ENCODE results near the gene SLC43A3.
A peak's percentile ranks its signal among the peaks of the same experiment; 100 is the strongest.
"Not testable (repeated sequence)": the region's sequence is repeated elsewhere in the genome, so short reads cannot be mapped to it uniquely, and the experiment has no call there.

SLC43A3 gene

DNA sequence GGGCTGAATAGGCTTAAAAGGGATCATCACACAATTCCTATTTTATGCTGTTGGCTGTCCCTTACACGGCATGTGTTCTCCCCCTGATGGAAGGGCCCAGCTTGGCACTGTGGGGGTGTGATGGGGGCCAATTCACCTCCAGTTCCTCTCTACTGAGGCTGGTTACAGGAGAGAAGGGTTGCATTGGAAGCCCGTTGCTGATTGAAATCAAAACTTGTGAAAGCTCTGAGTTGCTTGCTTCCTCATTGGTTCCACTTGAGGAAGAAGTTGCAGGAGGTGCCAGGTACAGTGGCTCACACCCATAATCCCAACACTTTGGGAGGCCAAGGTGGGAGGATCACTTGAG, 23.1 kb downstream of the SLC43A3 start:
- DNase-seq, result no peak

DNA sequence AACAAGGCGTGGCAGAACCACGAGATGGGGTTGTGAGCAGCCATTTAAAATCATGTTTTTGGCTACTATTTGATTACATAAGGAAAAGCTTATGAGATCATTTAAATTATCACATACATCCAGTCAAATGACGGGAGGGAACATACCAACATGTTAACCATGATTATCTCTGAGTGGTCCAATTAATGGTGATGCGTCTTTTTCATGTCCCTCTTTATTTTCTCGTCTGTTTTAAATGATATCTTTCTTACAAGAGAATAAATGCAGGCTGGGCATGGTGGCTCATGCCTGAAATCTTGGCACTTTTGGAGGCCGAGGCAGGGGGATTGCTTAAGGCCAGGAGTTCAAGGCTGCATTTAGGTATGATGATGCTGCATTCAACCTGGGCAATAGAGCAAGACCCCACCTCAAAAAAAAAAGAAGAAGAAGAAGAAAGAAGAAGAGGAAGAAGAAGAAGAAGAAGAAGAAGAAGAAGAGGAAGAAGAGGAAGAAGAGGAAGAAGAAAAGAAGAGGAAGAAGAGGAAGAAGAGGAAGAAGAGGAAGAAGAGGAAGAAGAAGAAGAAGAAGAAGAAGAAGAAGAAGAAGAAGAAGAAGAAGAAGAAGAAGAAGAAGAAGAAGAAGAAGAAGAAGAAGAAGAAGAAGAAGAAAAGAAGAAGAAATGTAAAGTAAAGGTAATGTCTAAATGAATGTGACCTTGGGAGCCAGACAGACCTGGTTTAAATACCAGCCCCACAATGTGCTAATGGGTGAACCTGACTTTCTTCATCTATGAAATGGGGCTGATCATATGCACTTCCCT, 23.7 kb downstream of the SLC43A3 start:
- not testable (repeated sequence) for DNase-seq

DNA sequence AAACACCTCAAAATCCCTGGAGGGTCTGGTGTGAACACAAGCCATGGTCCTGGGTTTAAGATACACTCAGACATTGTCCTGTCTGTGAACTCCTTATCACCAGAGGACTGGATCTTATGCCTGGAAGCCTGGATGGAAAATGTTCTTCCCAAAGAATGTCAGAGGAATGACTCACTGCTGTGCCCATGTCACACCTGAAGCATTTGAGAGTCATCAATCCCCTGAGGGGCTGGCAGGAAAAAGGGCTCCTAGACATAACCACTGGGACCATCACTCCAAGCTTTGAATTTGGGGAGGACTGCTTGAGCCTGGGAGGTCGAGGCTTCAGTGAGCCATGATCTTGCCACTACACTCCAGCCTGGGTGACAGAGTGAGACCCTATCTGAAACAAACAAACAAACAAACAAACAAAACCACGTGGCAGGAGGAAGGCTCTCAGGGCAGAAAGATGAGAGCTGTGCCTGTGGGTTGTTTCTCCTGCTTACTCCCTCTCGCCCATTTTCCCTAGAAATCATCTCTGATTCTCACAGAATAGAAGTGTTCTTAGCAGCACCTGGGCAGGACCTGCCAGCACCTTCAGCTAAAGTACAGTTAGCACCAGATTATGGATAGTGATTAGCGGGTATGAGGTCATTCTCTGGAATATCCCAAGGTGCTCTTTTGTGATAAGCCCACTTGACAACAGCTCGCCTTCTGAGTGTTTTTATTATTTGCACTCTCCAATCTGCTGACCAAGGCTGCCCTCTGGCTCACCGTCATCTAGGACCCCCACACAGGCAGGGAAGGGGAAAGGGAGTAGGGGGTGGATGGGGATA, 24.5 kb downstream of the SLC43A3 start:
- no peak for DNase-seq

DNA sequence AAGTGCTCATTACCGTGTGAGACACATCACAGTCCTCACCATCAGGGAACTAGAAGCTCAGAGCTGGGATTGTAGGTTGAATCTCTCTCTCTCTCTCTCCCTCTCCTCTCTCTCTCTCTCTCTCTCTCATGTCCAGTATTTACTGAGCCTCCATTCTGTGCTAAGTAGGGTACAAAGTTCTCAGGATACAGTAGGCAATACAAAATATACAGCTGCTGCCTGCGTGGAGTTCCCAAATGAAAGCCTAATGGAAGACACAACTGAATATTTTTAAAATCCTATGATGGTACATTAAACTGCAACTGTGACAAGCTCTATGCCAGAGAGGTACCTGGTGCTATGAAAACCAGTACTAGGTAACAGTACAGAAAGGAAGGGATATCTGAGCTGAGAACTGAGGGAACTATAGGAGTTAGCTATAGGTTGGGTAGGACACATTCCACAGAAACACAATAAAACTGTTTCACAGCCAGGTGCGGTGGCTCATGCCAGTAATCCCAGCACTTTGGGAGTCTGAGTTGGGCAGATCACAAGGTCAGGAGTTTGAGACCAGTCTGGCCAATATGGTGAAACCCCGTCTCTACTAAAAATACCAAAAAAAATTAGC, 26.8 kb downstream of the SLC43A3 start:
- DNase-seq, result no peak

DNA sequence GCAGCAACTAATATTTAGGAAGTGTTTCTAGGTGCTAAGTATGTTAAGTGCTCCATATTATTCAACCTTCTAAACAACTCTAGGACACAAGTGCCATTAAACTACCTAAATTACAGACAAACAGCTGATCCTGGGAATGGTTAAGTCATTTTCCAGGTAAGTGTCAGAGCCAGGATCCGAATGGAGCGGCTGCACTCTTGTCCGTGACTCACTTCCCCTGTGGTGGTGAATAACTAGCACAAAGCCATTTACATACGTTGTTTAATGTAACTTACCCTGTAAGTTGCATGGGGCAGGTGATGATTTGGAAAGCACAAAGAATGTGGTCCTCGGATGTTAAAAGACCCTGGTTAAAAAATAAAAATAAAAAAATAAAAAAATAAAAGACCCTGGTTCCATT, 27.7 kb downstream of the SLC43A3 start:
- DNase-seq, result no peak

DNA sequence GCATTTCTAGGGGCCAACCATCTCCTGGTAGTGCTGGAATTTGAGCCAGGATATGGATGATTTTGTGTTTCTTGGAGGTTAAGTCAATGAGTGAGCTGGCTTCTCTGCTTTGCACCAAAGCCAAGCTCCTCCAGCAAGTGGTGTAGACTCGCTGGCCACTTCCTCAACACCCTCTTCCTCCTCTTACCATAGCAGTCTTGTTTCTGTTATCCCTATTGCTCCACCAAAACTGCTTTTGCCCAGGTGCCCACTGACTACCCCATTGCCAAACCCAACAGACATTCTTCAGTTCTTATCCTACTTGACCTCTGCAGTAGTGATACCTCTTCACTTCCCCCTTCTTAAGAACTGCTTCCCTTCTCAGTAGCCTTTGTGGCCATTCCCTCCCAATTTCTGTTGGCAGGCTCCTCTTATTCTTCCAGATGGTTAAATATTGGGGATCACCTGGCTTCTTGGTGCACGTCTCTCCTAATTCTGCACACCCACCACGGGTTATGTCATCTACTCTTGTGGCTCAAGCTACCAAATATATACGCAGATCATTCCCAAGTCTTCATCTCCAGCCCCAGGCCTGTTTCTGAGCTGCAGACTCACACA, 29.4 kb downstream of the SLC43A3 start:
- DNase-seq, result no peak

DNA sequence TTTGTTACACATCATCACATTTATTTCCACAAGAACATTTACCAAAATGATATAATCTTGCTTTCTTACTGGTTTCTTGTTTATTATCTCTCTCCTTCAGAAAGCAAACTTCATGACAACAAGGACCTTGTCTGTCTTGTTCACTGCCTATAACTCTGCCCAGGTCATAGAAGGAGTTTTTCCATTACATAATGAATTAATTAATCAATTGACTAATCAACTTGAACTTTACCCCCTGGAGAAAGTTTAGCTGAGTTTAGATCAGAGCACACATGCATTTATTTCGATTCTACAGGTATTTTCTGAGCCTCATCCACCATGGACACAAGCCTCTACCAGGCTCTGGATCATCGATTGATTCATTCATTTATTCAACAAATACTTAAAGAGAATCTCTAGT, 30.2 kb downstream of the SLC43A3 start:
- no peak for DNase-seq

DNA sequence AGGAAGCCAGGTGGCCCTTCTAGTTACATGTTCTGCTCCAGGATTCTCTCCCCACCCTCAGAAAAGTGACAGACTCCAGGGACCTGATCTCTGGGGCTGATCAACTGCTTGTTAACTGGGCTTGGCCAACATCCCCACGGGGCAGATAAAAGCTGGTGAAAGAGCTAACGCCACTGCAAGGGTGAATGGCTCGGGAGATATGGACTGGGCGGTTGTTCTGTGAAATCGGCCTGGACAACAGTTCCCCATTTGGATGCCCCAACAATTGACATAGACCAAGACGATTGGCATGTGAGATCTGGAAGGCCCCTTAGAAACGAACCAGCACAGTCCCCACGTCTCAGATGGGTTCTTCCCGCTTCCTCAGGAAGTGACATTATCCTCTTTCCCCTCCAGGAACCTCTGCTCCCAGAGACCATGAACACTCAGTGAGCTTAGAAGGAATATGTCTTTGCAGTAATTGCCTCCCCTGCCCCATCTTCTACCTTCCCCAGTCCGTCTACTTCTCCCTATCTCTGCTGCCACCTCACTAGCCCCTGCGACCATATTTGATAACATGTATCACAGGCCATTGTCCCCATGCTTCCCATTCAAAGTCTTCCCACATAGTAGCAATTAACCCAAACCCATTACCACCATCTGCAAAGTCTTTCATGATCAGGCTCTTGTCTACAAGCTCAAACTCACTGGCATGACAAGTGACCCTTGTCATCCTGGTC, 30.9 kb downstream of the SLC43A3 start:
- no peak for DNase-seq

DNA sequence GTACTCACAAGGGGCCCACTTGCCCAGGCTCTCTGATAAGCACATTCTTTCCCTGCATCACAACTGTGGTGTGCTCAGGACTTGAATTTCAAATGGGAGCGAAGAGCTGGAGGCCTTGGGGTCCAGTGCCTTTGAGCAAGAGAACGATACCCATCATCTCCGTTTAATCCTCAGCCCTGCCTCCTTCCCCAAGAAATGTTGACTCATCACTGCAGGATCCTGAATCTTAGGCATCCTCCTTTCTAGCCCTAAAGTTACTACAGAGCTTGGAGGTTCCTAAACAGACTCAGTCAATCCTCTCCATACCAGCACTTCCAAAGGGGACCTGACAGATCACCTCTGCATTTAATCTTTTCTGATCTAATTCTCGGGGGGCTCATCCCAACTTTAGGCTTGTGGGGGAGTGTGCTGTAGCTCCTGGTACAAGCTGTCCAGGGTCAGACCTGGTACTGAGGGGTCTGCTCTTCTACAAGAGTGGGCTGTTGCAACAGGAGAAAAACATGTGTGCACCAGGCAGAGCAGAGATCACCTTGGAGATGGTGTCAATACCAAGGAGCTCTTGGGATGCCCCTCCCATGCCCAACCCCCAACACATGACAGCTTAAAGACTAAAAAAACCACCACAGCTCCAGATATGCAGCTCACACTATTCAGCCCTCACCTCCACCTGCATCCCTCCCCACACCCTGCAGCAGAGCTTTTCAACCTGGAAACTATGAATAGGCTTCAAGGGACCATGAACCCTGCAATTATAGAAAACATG, 32.5 kb downstream of the SLC43A3 start:
- no peak for DNase-seq

DNA sequence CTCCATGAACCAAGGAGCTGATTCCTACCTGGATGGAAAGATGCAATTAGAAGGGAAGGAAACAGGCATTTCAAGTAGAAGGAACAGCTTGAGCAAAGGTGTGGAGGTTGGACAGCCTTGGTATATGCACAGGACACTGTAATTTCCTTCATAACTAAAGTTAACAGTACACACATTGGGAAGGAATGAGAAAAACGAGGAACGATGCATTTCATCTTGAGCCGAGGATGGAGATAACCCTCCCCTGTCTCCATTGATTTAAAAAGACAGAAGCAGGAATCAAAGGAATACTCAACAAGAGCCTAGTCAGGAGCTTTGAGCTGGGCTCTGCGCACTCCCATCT, 34.2 kb downstream of the SLC43A3 start:
- no peak for DNase-seq

DNA sequence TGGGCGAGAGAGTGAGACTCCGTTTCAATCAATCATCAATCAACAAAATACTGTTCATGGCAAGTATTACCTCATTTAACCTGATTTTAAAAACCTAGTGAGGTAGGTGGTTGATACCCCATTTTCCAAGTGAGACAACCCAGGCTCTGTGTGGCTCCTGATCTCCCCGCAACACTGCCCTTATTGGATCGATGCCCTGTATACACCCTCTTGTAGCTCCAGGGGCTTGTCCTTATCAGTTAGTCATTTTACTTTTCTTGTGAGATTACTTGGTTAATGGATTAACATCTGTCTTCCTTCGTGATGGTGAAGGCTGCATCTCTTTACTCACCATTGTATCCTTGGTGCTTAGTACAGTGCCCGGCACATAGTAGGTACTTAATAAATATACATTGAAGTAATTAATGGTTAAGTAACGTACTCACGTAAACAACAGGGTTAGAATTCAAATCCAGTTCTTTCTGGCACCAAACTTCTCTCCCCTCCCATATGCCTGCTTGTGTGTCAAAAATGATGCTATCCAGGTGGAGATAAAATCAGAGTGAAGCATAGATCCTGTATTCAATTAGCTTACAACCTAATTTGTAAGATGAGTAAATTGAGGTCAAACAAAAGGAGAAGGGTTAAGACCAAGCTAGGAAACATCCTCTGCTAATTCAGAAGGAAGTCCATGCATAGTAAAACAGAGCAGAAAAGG, 34.7 kb downstream of the SLC43A3 start:
- DNase-seq, result no peak

DNA sequence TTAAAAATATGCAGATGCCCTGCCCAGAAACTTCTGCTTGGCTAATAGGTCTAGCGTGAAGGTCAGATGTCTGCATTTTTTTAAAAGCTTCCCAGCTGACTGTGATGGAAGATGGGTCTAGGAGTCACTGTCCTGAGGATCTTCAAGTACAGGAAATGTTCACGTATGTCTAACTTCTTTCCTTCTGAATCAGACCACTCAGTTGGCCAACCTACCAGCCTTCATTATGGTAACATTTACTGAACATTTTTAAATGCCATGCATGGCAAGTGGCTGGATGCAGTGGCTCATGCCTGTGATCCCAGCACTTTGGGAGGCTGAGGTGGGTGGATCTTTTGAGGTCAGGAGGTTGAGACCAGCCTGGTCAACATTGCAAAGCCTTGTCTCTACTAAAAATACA, 35.4 kb downstream of the SLC43A3 start:
- no peak for DNase-seq

DNA sequence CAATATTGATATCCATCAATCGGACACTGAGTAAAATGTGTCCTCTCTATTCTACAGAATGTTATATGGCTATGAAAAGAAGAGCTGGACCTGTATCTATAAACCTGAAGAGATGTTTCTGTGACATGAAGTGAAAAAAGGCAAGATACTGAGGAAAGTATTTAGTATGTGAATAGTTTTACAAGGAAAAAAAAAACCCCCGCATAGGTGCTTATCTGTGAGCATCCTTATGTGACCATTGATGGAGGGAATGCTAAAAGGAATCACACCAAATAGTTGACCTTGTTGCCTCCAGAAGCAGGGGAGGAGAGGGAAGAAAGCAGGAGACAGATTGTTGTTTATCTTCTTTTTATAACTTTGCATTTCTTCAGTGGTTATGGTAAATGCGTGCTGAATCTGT, 35.8 kb downstream of the SLC43A3 start:
- DNase-seq, result no peak

DNA sequence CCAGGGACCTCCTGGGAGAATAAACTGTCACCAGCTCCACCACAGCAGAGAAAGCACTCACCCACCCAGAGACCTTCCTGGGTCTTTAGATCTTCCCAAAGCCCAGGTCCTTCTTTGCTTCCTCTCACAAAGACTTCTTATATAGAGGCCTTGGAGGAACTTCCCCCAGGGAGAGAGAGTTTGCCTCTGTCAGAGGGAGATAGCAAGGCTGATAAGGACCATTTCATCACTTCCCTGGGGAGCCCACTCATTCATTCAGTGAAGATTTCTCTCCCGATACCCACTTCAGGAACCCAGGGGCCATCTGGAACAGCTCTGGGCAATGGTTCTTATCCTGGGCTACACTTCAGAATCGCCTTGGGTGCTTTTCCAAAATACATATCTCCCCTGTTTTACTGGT, 36.4 kb downstream of the SLC43A3 start, which contains the start of gene PRG2:
PRG2 (minus strand) TSS at position 116 of the 400 bp plus-strand sequence. CDS start 706 bp downstream, outside the sequence.
- DNase-seq, result no peak

DNA sequence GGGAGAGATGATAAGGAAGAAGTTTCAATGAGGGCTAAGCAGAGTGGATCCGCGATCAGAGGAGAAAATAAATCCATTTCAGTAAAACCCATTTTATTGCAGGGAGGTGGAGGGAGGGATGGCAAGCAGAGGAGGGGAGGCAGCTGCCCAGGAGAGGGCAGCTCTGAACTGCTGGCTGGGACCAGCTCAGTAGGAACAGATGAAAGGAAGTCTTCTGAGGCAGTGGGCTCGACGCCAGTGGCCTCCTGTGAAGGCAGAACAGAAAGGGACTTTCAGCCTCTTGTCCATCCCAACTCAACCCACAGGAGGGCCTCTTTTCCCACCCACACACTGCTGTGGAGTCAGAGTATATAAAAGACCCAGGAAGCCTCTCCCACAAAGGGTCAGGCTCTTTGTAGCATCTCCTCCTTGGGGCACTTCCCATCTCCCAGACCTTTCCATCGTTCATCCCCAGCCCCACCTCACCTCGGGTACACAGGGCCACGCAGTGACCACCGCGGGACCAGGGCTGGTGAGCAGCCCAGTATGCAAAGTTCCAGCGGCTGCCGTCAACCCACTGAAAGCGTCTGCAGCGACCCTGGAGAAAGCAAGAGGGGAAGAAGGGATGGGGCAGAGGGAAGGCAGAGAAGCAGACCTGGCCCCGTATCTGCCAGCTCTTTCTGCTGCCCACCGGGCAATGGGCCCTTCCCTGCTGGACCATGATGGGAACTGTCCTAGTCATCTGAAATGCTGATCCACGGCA, 39.5 kb downstream of the SLC43A3 start:
- peak; percentile 29 for DNase-seq

DNA sequence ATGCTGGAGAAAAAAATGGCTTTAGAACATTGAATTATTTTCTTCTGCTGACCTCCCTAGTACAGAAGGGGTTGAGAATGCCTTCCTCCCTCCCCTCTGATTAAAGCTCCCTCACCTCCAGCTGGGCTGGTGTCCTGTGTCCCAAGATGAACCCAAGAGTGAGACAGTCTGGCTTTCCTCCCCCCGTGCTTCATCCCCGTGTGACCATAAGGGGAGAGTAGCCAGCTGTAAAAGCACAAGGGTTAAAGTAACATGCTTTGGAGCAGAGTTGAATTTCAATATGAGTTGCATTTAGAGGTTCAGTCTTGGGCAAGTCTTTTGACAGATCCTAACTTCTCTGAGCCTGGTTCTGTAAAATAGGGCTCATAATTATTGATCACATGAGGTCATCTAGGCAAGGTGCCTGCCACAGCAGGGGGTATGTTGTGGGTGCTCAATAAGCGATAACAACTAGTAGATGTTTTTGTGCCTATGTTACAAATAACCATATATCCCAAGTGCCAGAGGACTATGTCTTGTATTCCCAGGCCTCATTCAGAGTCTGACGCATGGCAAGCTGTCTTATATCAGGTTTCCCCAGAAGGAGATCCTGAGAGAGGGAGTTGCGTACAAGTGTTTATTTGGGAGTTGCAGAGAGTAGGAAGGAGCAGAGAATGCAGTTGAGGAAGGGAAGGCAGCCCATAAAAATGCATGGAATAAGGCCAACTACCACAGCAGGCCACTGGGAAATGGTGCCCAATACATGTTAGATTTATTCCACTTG, 40.6 kb downstream of the SLC43A3 start:
- DNase-seq, result no peak

DNA sequence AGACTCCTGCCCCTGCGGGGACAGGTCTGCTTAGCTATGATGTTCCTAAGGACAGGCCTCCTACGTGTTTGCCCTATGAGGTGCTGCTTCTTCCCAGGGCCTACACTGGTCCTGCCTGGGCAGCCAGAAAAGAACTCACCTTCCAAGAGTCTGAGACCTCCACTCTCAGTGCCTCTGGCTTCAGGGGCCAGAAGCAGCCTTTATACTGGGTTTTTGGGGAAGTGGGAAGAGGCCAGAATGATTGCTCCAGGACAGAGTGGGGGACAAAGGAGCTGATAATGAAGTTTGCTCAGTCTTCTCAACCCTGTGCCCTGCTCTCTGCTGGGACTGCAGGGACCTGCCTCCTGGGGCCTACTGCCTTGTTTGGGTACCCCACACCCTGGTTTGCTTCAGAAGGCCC, 45.9 kb downstream of the SLC43A3 start, which contains the start of gene PRG3:
PRG3 (minus strand) TSS at position 176 of the 400 bp plus-strand sequence. CDS start 442 bp downstream, outside the sequence.
- no peak for DNase-seq

DNA sequence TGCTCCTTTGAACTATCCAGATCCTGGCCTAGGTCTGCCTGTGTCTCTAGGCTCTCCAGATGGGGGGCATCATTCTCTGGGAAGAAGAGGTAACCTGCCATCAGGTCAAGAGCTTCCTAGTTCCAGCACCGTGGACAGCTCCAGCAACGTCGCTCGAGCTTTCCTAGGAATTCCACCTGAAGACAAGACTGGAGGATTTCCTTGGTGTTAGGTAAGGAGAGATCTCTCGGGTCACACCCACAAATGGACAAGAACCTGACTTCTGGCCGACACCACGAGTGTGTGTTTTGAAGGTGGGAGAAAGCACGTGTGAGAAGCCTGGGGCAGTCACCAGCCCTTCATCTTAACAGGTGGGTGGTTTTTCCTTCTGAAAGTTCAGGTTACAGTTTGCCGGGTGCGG, 47.2 kb downstream of the SLC43A3 start:
- DNase-seq, result peak; percentile 35

DNA sequence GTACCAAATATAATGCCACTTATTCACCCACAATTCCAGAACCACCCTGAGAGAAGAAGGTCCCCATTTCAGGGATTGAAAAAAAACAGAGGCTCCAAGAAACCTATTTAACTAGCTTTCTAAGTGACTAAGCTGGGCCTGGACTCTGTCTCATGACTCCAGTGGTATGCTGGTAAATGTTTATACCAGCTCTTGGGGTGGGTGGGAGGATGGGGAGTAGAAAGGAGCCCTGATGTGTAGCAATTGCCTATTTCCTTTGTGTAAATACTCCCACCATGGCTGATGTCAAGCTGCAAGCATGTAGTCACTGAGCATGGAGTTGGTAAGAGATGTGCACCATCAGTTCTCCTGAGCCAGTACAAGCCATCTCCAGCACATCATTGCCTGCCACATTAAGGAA, 48.7 kb downstream of the SLC43A3 start:
- DNase-seq, result no peak

DNA sequence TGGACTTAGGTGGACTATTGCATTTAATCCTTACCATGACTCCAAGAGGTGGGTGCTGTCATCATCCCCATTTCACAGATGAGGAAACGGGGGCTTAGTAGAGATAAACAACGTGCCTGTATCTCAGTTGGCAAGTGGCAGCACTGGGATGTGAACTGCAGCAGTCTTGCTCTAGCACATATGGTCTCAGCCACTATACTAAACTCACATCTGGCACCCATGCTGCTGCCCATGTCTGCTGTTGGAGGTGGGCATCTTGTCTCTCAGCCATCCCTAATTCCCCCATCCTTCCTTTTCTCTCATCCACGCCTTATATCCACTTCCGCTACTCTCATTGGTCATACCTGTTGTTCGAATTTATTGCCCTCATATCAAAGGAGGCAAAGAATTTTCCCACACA, 49.8 kb downstream of the SLC43A3 start:
- DNase-seq, result no peak

Data from RPMI8226 (cell line).